ENCODE results near the gene TEFM. TPM values are rescaled to one million over a fixed set of nuclear protein-coding genes. Genes with fewer than 3 reads are reported as not detected.
A peak's percentile ranks its signal among the peaks of the same experiment; 100 is the strongest.

TEFM gene
- total and polyA plus RNA-seq, 2 donors (not counting 1 experiment from before 2014, with no cell fraction given): 10.9 to 11.1 TPM

DNA sequence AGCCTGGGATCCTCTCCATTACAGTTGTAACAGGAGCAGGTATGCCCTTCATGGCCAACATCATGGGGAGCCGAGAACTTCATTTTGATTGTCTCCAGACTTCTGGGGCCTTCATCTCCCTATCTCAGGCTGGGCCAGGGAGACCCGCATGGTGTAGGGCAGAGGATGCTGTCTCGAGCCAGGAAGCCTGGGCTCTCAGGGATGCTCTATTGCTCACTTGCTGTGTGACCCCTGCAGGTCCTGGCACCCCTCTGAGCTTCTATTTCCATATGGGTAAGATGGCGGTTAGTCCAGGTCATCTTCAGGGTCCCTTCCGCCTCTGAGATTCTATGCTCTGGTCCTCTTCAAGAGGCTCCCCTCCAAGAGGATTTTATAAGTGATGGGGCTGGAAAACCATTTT is 44.2 kb upstream of the TEFM start:
- no peaks in the 10 kb centered on the region for H4K20me1 ChIP-seq (ENCODE audit: control insufficient read depth, extremely low read depth, insufficient read depth, low read length)
- no peak overlapping the region for H3K4me2 ChIP-seq (ENCODE audit: extremely low read depth, insufficient read depth, low read length)
- no peaks in the 10 kb centered on the region for H3K9me3 ChIP-seq (ENCODE audit: control insufficient read depth, insufficient read depth, low read depth, low read length)
- H3K27ac ChIP-seq (ENCODE audit: insufficient read depth, low read length): no peak overlapping the region
- no peaks in the 10 kb centered on the region for H3K36me3 ChIP-seq (ENCODE audit: control insufficient read depth, insufficient read depth, low read length)
- H3K27me3 ChIP-seq (ENCODE audit: control insufficient read depth, insufficient read depth, low read length): no peaks in the 10 kb centered on the region
- H3K4me3 ChIP-seq (replicated peaks in 1 of 4; ENCODE audit: control extremely low read depth in 1 of 4, insufficient read depth in 1 of 4, low read depth in 3 of 4, low read length in 4 of 4): no peak overlapping the region
- DNase-seq (ENCODE audit: low read depth in 2 of 2): no peak
- TF ChIP-seq EZH2 (IDR thresholded peaks at IDR 0.05; ENCODE audit: low read length, missing control alignments): no peak
- TF ChIP-seq, protein P1, sequence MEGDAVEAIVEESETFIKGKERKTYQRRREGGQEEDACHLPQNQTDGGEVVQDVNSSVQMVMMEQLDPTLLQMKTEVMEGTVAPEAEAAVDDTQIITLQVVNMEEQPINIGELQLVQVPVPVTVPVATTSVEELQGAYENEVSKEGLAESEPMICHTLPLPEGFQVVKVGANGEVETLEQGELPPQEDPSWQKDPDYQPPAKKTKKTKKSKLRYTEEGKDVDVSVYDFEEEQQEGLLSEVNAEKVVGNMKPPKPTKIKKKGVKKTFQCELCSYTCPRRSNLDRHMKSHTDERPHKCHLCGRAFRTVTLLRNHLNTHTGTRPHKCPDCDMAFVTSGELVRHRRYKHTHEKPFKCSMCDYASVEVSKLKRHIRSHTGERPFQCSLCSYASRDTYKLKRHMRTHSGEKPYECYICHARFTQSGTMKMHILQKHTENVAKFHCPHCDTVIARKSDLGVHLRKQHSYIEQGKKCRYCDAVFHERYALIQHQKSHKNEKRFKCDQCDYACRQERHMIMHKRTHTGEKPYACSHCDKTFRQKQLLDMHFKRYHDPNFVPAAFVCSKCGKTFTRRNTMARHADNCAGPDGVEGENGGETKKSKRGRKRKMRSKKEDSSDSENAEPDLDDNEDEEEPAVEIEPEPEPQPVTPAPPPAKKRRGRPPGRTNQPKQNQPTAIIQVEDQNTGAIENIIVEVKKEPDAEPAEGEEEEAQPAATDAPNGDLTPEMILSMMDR (conservative IDR thresholded peaks at IDR 0.05 in 1 of 2, IDR thresholded peaks at IDR 0.05 in 1 of 2; ENCODE audit: low read depth in 1 of 2, low read length in 2 of 2): no peak
- no peak overlapping the region for H3K9ac ChIP-seq (ENCODE audit: insufficient read depth, low read length)
- H3K79me2 ChIP-seq (ENCODE audit: control insufficient read depth, insufficient read depth, low read length): no peaks in the 10 kb centered on the region
- H3K4me1 ChIP-seq (ENCODE audit: control insufficient read depth, extremely low read depth, insufficient read depth, low read length): no peaks in the 10 kb centered on the region
- no peak overlapping the region for H2AFZ ChIP-seq (ENCODE audit: low read length)

DNA sequence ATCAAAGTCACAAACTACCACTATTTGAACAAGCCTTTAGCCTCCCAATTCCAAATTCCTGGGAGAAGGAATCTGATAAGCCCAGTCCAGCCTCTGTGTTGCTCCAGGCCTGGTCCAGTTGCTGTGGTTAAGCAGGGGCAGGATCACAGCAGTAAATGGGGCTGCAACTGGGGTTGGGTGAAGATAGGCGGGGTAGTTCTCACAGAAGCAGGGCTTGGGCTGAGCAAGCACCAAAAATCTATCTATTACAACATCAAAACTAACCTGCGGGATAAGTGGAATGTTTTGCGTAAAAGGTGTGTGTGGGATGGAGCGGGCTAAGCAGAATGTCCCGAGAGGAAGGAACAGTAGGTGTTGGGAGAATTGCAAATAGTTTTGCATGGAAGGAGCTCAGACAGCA is 41.8 kb upstream of the TEFM start:
- no peak for DNase-seq (ENCODE audit: low read depth in 2 of 2)
- Histone ChIP-seq H3K4me2 (ENCODE audit: extremely low read depth, insufficient read depth, low read length) (no peak overlapping the region), H3K36me3 (ENCODE audit: control insufficient read depth, insufficient read depth, low read length) (no peaks in the 10 kb centered on the region), H4K20me1 (ENCODE audit: control insufficient read depth, extremely low read depth, insufficient read depth, low read length) (no peaks in the 10 kb centered on the region), H3K4me3 (replicated peaks in 1 of 4; ENCODE audit: control extremely low read depth in 1 of 4, insufficient read depth in 1 of 4, low read depth in 3 of 4, low read length in 4 of 4) (no peak overlapping the region), H3K9ac (ENCODE audit: insufficient read depth, low read length) (no peak overlapping the region), H3K27me3 (ENCODE audit: control insufficient read depth, insufficient read depth, low read length) (no peaks in the 10 kb centered on the region), H3K27ac (ENCODE audit: insufficient read depth, low read length) (no peak overlapping the region), H3K9me3 (ENCODE audit: control insufficient read depth, insufficient read depth, low read depth, low read length) (no peaks in the 10 kb centered on the region), H3K4me1 (ENCODE audit: control insufficient read depth, extremely low read depth, insufficient read depth, low read length) (no peaks in the 10 kb centered on the region), H3K79me2 (ENCODE audit: control insufficient read depth, insufficient read depth, low read length) (no peaks in the 10 kb centered on the region), H2AFZ (ENCODE audit: low read length) (no peak overlapping the region)
- TF ChIP-seq, protein P1 (conservative IDR thresholded peaks at IDR 0.05 in 1 of 2, IDR thresholded peaks at IDR 0.05 in 1 of 2; ENCODE audit: low read depth in 1 of 2, low read length in 2 of 2): no peak
- no peak for TF ChIP-seq EZH2 (IDR thresholded peaks at IDR 0.05; ENCODE audit: low read length, missing control alignments)

DNA sequence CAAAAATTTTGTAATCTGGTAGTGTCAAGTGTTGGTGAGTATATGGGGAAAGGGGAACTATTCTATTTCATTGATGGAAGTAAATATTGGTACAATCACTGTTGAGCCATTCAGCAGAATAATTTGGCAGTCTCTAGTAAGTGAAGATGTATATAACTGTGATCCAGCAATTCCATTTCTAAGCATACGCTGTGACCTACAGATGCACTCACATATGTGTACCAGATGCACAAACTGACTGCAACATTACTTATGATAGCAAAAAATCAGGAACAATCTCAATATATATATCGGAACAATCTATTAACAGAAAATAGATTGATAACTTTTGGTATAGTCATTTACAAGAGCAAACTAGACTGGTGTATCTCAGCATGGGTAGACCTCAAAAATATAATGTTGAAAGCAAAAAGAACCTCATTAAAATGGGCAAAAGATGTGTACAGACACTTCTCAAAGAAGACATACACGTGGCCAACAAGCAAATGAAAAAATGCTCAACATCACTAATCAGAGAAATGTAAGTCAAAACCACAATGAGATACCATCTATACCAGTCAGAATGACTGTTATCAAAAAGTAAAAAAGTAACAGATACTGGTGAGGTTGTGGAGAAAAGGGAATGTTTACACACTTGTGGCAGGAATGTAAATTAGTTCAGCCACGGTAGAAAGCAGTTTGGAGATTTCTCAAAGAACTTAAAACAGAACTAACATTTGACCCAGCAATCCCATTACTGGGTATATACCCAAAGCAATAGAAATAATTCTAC is 36.5 kb upstream of the TEFM start:
- H3K4me3 ChIP-seq (replicated peaks in 1 of 4; ENCODE audit: control extremely low read depth in 1 of 4, insufficient read depth in 1 of 4, low read depth in 3 of 4, low read length in 4 of 4): no peak overlapping the region
- H3K4me2 ChIP-seq (ENCODE audit: extremely low read depth, insufficient read depth, low read length): no peak overlapping the region
- no peaks in the 10 kb centered on the region for H3K36me3 ChIP-seq (ENCODE audit: control insufficient read depth, insufficient read depth, low read length)
- no peaks in the 10 kb centered on the region for H3K4me1 ChIP-seq (ENCODE audit: control insufficient read depth, extremely low read depth, insufficient read depth, low read length)
- H3K27me3 ChIP-seq (ENCODE audit: control insufficient read depth, insufficient read depth, low read length): no peaks in the 10 kb centered on the region
- no peak overlapping the region for H2AFZ ChIP-seq (ENCODE audit: low read length)
- no peaks in the 10 kb centered on the region for H3K9me3 ChIP-seq (ENCODE audit: control insufficient read depth, insufficient read depth, low read depth, low read length)
- DNase-seq (ENCODE audit: low read depth in 2 of 2): peak in 1 of 2 donors; percentile 53
- TF ChIP-seq, protein P1 (conservative IDR thresholded peaks at IDR 0.05 in 1 of 2, IDR thresholded peaks at IDR 0.05 in 1 of 2; ENCODE audit: low read depth in 1 of 2, low read length in 2 of 2): no peak
- TF ChIP-seq EZH2 (IDR thresholded peaks at IDR 0.05; ENCODE audit: low read length, missing control alignments): no peak
- no peaks in the 10 kb centered on the region for H3K79me2 ChIP-seq (ENCODE audit: control insufficient read depth, insufficient read depth, low read length)
- H3K9ac ChIP-seq (ENCODE audit: insufficient read depth, low read length): no peak overlapping the region
- no peak overlapping the region for H3K27ac ChIP-seq (ENCODE audit: insufficient read depth, low read length)
- no peaks in the 10 kb centered on the region for H4K20me1 ChIP-seq (ENCODE audit: control insufficient read depth, extremely low read depth, insufficient read depth, low read length)
